ENCODE measurements around the gene TSPAN13.

DNA sequence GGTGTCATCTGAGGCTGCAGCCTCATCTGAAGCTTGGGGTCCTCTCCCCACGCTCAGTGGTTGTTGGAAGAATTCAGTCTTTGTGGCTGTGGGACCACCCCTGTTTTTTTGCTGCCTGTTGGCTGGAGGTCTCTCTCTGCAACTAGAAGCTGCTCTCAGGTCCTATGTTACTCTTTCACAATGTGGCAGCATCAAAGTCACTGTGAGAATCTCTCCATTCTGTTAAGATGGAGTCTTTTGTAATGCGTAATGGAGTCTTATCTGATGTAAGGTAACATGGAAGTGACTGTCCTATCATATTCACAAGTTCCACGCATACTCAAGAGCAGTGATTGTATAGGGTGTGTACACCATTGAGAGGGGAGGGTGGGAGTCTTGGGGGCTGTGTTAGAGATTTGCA lies 24.9 kb downstream of the TSPAN13 start:
- TF ChIP-seq, protein P1, sequence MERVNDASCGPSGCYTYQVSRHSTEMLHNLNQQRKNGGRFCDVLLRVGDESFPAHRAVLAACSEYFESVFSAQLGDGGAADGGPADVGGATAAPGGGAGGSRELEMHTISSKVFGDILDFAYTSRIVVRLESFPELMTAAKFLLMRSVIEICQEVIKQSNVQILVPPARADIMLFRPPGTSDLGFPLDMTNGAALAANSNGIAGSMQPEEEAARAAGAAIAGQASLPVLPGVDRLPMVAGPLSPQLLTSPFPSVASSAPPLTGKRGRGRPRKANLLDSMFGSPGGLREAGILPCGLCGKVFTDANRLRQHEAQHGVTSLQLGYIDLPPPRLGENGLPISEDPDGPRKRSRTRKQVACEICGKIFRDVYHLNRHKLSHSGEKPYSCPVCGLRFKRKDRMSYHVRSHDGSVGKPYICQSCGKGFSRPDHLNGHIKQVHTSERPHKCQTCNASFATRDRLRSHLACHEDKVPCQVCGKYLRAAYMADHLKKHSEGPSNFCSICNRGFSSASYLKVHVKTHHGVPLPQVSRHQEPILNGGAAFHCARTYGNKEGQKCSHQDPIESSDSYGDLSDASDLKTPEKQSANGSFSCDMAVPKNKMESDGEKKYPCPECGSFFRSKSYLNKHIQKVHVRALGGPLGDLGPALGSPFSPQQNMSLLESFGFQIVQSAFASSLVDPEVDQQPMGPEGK (CRISPR knock-in tag; IDR thresholded peaks at IDR 0.05; ENCODE audit: borderline replicate concordance): no peak
- TF ChIP-seq RARB (CRISPR knock-in tag; IDR thresholded peaks at IDR 0.05) (no peak), PPARA (CRISPR knock-in tag; IDR thresholded peaks at IDR 0.05; ENCODE audit: borderline replicate concordance) (no peak), BACH2 (CRISPR knock-in tag; IDR thresholded peaks at IDR 0.05; ENCODE audit: borderline replicate concordance) (no peak), ZFP3 (CRISPR knock-in tag; IDR thresholded peaks at IDR 0.05) (no peak), ZNF8 (CRISPR knock-in tag; IDR thresholded peaks at IDR 0.05) (no peak), ZFP30 (CRISPR knock-in tag; IDR thresholded peaks at IDR 0.05) (no peak), TCF4 (CRISPR knock-in tag; IDR thresholded peaks at IDR 0.05; ENCODE audit: borderline replicate concordance) (no peak), ARNTL (CRISPR knock-in tag; IDR thresholded peaks at IDR 0.05; ENCODE audit: borderline replicate concordance, low read depth) (no peak)
- TF ChIP-seq, protein P2, sequence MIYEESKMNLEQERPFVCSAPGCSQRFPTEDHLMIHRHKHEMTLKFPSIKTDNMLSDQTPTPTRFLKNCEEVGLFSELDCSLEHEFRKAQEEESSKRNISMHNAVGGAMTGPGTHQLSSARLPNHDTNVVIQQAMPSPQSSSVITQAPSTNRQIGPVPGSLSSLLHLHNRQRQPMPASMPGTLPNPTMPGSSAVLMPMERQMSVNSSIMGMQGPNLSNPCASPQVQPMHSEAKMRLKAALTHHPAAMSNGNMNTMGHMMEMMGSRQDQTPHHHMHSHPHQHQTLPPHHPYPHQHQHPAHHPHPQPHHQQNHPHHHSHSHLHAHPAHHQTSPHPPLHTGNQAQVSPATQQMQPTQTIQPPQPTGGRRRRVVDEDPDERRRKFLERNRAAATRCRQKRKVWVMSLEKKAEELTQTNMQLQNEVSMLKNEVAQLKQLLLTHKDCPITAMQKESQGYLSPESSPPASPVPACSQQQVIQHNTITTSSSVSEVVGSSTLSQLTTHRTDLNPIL (CRISPR knock-in tag; IDR thresholded peaks at IDR 0.05; ENCODE audit: low read depth): no peak
- TF ChIP-seq, protein P3, sequence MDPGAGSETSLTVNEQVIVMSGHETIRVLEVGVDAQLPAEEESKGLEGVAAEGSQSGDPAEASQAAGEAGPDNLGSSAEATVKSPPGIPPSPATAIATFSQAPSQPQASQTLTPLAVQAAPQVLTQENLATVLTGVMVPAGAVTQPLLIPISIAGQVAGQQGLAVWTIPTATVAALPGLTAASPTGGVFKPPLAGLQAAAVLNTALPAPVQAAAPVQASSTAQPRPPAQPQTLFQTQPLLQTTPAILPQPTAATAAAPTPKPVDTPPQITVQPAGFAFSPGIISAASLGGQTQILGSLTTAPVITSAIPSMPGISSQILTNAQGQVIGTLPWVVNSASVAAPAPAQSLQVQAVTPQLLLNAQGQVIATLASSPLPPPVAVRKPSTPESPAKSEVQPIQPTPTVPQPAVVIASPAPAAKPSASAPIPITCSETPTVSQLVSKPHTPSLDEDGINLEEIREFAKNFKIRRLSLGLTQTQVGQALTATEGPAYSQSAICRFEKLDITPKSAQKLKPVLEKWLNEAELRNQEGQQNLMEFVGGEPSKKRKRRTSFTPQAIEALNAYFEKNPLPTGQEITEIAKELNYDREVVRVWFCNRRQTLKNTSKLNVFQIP (CRISPR knock-in tag; IDR thresholded peaks at IDR 0.05; ENCODE audit: borderline replicate concordance, low read depth): no peak
